Upper lobe of left lung (tissue), 4 donors: Measurements from ENCODE around the gene HIGD1C.

ENCODE experiments used
- CTCF ChIP-seq, 6 experiments: fragments of 450-650 bp in 4 of 6; fragments of 200-600 bp in 2 of 6; sonication (generic) in 2 of 6; IDR thresholded peaks; one replicate each; pipeline ENCODE4 v1.5.1; 2016 to 2019; ENCODE audit warnings: antibody characterized with exemption in 6 of 6
- POLR2A ChIP-seq, 4 donors: fragments of 450-650 bp; IDR thresholded peaks; one replicate each; pipeline ENCODE4 v1.5.1; 2016 to 2017; ENCODE audit warnings: antibody characterized with exemption in 4 of 4, mild to moderate bottlenecking in 2 of 4
- POLR2AphosphoS5 ChIP-seq, 2 donors: sonication (generic); formaldehyde crosslinking; IDR thresholded peaks; one replicate each; pipeline ENCODE4 v1.5.1; 2017; ENCODE audit warnings: antibody characterized with exemption in 2 of 2

DNA sequence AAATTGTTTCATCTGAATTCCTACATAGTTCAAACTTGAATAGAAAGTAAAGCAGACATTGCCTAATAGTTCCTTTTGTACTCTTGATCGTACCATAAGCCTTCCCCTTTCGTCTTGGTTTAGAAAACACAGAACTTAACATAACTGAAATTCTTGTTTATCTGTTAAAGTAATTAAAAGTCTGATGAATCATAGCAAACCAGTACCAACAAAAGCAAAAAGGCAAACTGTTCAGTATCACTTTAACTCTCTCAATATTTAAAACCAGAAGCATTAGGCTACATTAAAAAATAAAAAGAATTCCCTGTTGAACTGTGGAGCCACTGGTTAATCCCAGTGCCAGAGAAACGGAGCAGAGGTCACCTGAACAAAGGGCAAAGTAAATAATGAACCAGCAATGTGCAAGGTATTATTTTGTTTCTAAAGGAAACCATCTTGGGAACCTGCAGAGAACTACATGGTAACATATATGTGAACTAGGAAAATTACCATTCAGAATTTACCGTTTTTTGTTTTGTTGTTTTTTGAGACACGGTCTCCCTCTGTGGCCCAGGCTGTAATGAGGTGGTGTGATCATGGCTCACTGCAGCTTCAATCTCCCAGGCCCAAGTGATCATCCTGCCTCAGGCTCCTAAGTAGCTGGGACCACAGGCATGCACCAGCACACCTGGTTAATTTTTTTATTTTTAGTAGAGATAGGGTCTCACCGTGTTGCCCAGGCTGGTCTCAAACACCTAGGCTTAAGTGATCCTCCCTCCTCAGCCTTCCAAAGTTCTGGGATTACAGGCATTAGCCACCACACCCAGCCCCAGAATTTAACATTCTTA, 17.1 kb upstream of the HIGD1C start:
- TF ChIP-seq POLR2A (IDR thresholded peaks at IDR 0.05) (no peak), CTCF (IDR thresholded peaks at IDR 0.05) (no peak), POLR2AphosphoS5 (IDR thresholded peaks at IDR 0.05) (no peak)
